NB4 (cell line): ENCODE data around the gene ZNF747.

ENCODE experiments used
- MYC ChIP-seq: IDR thresholded peaks from 2 replicates; pipeline ENCODE4 v1.6.1; 2011; ENCODE audit warnings: low read depth, low read length
- POLR2A ChIP-seq: IDR thresholded peaks from 2 replicates; pipeline ENCODE4 v1.6.1; 2011; ENCODE audit warnings: mild to moderate bottlenecking; ENCODE audit not compliant: insufficient read length; ENCODE audit errors: extremely low read depth
- TF ChIP-seq, protein P1 (sequence below): IDR thresholded peaks from one replicate; pipeline ENCODE4 v1.5.1; 2012; ENCODE audit warnings: low read depth, low read length

DNA sequence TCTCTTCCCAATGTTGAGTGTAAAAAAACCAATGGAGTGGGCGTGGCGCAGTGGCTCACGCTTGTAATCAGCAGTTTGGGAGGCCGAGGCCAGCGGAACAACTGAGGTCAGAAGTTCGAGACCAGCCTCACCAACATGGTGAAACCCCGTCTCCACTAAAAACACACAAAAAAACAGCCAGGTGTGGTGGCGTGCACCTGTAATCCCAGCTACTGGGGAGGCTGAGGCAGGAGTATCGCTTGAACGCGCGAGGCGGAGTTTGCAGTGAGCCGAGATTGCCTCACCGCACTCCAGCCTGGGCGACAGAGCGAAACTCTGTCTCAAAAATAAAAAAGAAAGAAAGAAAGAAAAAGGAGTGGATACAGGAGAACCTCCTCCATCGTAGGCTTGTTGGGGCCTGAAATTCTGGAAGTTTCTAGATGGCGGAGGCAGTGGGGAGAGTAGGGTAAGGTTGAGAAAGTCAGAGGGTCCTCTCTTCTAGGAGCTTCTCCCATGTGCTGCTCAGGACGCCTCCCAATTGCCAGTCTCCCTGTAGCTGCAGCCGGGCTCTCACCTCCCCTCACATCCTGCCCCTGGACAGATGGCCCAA, 24.2 kb upstream of the ZNF747 start:
- TF ChIP-seq, protein P1, sequence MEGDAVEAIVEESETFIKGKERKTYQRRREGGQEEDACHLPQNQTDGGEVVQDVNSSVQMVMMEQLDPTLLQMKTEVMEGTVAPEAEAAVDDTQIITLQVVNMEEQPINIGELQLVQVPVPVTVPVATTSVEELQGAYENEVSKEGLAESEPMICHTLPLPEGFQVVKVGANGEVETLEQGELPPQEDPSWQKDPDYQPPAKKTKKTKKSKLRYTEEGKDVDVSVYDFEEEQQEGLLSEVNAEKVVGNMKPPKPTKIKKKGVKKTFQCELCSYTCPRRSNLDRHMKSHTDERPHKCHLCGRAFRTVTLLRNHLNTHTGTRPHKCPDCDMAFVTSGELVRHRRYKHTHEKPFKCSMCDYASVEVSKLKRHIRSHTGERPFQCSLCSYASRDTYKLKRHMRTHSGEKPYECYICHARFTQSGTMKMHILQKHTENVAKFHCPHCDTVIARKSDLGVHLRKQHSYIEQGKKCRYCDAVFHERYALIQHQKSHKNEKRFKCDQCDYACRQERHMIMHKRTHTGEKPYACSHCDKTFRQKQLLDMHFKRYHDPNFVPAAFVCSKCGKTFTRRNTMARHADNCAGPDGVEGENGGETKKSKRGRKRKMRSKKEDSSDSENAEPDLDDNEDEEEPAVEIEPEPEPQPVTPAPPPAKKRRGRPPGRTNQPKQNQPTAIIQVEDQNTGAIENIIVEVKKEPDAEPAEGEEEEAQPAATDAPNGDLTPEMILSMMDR: no peak
- no peak for TF ChIP-seq POLR2A
- TF ChIP-seq MYC: no peak
